ENCODE data around the gene FGD5. TPM values are rescaled to one million over a fixed set of nuclear protein-coding genes. Genes with fewer than 3 reads are reported as not detected.

Gene FGD5
- total and polyA plus RNA-seq, 2 donors (not counting 1 experiment from before 2014, with no cell fraction given) = not detected

DNA sequence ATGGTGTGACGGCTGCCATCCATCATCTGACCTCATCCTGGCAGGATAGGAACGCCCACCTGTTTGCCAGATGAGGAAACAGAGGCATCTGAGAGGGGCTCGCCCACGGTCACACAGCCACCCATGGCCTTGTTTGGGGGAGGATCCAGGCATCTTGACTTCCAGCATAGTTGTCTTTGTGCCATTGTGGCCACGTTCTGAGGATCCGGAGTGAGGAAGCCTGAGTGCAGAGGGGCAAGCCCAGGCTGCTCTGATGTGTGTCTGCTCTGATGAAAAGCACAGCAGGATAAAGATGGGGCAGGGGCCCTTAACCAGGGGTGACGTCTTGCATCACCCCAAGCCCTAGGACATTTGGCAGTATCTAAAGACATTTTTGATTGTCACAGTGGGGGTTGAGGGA lies 58.7 kb downstream of the FGD5 start:
- H2AFZ ChIP-seq (ENCODE audit: insufficient read depth, low read depth, low read length, poor library complexity, severe bottlenecking) = no peak overlapping the region
- H3K79me2 ChIP-seq (ENCODE audit: control insufficient read depth, insufficient read depth, low read length) = no peaks in the 10 kb centered on the region
- ATAC-seq (ENCODE audit: low read depth) (no peak), DNase-seq (no peak)
- Mint-ChIP-seq H3K27ac (no peak overlapping the region), H3K4me1 (peaks cover 6% of the 10 kb centered on the region), H3K27me3 (peaks cover 27% of the 10 kb centered on the region), H3K4me3 (no peak overlapping the region), H3K9me3 (ENCODE audit: insufficient read depth) (no peaks in the 10 kb centered on the region)
- peaks cover 0 to 5% (median 0%) of the 10 kb centered on the region in 4 experiments for H3K27me3 ChIP-seq (replicated peaks in 1 of 4; ENCODE audit: control extremely low read depth in 1 of 4, control insufficient read depth in 3 of 4, insufficient read depth in 4 of 4, low read length in 3 of 4)
- no peak overlapping the region for H3K27ac ChIP-seq (ENCODE audit: low read length in 2 of 2)
- no peak overlapping the region for H3K9ac ChIP-seq (ENCODE audit: low read length)
- no peak overlapping the region for H3K4me2 ChIP-seq (replicated peaks; ENCODE audit: low read depth, low read length, poor library complexity, severe bottlenecking)
- peaks cover 0 to 6% of the 10 kb centered on the region in 2 donors for H3K4me1 ChIP-seq (ENCODE audit: control insufficient read depth in 2 of 2, insufficient read depth in 2 of 2, low read length in 2 of 2)
- intact Hi-C loops (cut with micrococcal nuclease) = no loop called here
- TF ChIP-seq EZH2 (IDR thresholded peaks at IDR 0.05; ENCODE audit: borderline replicate concordance, insufficient read depth, low read depth, low read length, poor library complexity, severe bottlenecking) = no peak
- TF ChIP-seq, protein P1, sequence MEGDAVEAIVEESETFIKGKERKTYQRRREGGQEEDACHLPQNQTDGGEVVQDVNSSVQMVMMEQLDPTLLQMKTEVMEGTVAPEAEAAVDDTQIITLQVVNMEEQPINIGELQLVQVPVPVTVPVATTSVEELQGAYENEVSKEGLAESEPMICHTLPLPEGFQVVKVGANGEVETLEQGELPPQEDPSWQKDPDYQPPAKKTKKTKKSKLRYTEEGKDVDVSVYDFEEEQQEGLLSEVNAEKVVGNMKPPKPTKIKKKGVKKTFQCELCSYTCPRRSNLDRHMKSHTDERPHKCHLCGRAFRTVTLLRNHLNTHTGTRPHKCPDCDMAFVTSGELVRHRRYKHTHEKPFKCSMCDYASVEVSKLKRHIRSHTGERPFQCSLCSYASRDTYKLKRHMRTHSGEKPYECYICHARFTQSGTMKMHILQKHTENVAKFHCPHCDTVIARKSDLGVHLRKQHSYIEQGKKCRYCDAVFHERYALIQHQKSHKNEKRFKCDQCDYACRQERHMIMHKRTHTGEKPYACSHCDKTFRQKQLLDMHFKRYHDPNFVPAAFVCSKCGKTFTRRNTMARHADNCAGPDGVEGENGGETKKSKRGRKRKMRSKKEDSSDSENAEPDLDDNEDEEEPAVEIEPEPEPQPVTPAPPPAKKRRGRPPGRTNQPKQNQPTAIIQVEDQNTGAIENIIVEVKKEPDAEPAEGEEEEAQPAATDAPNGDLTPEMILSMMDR (IDR thresholded peaks at IDR 0.05) = no peak
- no peaks in the 10 kb centered on the region for H3K36me3 ChIP-seq (replicated peaks in 1 of 2; ENCODE audit: control extremely low read depth in 1 of 2, control insufficient read depth in 1 of 2, extremely low read depth in 1 of 2, insufficient read depth in 2 of 2, low read length in 1 of 2)
- H4K20me1 ChIP-seq (ENCODE audit: control insufficient read depth, insufficient read depth, low read length, poor library complexity, severe bottlenecking) = no peaks in the 10 kb centered on the region
- 84% methylated on average over 6 of the region's 7 CpGs for WGBS (ENCODE audit: insufficient coverage)
- ChIA-PET CTCF (no interaction called here), POLR2A (no interaction called here)
- H3K4me3 ChIP-seq (ENCODE audit: control extremely low read depth in 1 of 5, extremely low read depth in 1 of 5, insufficient read depth in 1 of 5, low read depth in 2 of 5, low read length in 4 of 5) = no peak overlapping the region
- H3K9me3 ChIP-seq (ENCODE audit: control extremely low read depth in 1 of 3, control insufficient read depth in 2 of 3, insufficient read depth in 1 of 3, low read length in 2 of 3) = peaks cover 0 to 4% (median 0%) of the 10 kb centered on the region in 3 donors

DNA sequence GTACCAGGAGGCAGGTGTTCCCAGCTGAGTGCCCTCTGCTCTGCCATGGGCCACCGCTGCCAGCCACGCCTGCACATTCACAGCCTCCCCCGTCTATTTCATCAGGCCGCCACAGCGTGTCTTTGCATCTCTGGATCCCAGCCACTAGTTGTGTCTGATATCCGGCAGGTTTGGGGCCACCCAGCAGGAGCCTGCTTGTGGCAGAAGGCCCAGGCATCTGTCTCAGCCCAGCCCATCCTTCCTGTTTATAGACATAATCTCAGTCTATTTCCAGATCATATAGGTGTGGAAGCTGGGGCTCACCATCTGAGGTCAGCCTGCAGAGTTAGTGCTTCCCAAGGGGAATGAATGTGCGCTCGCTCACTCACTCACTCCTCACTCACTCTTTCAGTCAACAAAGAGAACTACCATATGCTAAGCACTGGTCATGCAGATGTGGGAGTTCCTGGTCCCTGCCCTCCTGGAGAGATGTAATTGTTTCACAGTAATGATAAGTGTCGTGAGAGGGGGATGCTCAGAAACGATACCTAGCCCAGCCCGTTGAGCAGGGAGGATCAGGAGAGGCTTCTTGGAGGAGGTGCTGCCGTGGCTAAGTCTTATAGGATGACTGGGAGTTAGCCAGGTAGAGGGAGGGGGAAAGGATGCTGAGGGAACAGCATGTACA lies 60.6 kb downstream of the FGD5 start:
- peaks cover 29% of the 10 kb centered on the region for H3K27me3 Mint-ChIP-seq
- no peaks in the 10 kb centered on the region for H3K9me3 Mint-ChIP-seq (ENCODE audit: insufficient read depth)
- intact Hi-C loops (cut with micrococcal nuclease) = no loop called here
- no peak for TF ChIP-seq EZH2 (IDR thresholded peaks at IDR 0.05; ENCODE audit: borderline replicate concordance, insufficient read depth, low read depth, low read length, poor library complexity, severe bottlenecking)
- TF ChIP-seq, protein P1 (IDR thresholded peaks at IDR 0.05) = no peak
- Histone ChIP-seq H3K36me3 (replicated peaks in 1 of 2; ENCODE audit: control extremely low read depth in 1 of 2, control insufficient read depth in 1 of 2, extremely low read depth in 1 of 2, insufficient read depth in 2 of 2, low read length in 1 of 2) (no peaks in the 10 kb centered on the region), H3K4me3 (ENCODE audit: control extremely low read depth in 1 of 5, extremely low read depth in 1 of 5, insufficient read depth in 1 of 5, low read depth in 2 of 5, low read length in 4 of 5) (no peak overlapping the region), H3K4me2 (replicated peaks; ENCODE audit: low read depth, low read length, poor library complexity, severe bottlenecking) (no peak overlapping the region), H3K9ac (ENCODE audit: low read length) (no peak overlapping the region), H3K79me2 (ENCODE audit: control insufficient read depth, insufficient read depth, low read length) (no peaks in the 10 kb centered on the region), H2AFZ (ENCODE audit: insufficient read depth, low read depth, low read length, poor library complexity, severe bottlenecking) (no peak overlapping the region), H3K4me1 (ENCODE audit: control insufficient read depth in 2 of 2, insufficient read depth in 2 of 2, low read length in 2 of 2) (peaks cover 0 to 6% of the 10 kb centered on the region in 2 donors), H3K27me3 (replicated peaks in 1 of 4; ENCODE audit: control extremely low read depth in 1 of 4, control insufficient read depth in 3 of 4, insufficient read depth in 4 of 4, low read length in 3 of 4) (peaks cover 0 to 8% (median 0%) of the 10 kb centered on the region in 4 experiments), H3K9me3 (ENCODE audit: control extremely low read depth in 1 of 3, control insufficient read depth in 2 of 3, insufficient read depth in 1 of 3, low read length in 2 of 3) (no peaks in the 10 kb centered on the region), H3K27ac (ENCODE audit: low read length in 2 of 2) (no peak overlapping the region), H4K20me1 (ENCODE audit: control insufficient read depth, insufficient read depth, low read length, poor library complexity, severe bottlenecking) (no peaks in the 10 kb centered on the region)
- peaks cover 6% of the 10 kb centered on the region for H3K4me1 Mint-ChIP-seq
- H3K4me3 Mint-ChIP-seq = no peak overlapping the region
- DNase-seq (no peak), ATAC-seq (ENCODE audit: low read depth) (no peak)
- POLR2A ChIA-PET = no interaction called here
- CTCF ChIA-PET = no interaction called here
- WGBS (ENCODE audit: insufficient coverage) = 84% methylated on average over 10 of the region's 12 CpGs
- H3K27ac Mint-ChIP-seq = no peak overlapping the region
